Activated T-cell treated with anti-CD3 and anti-CD28 coated beads for 4 hours (primary cell): ENCODE data around the gene CSRP1.
"Not testable (repeated sequence)": the region's sequence is repeated elsewhere in the genome, so short reads cannot be mapped to it uniquely, and the experiment has no call there.

Source experiments
- DNase-seq: peaks from one replicate; pipeline ENCODE4 v3.0.0-alpha.2; 2020

Gene CSRP1

GRCh38 chr1:201506557-201507359, at the start of gene CSRP1:
Gene CSRP1 (minus strand): TSS chr1:201507123. CDS start chr1:201496303, 10,820 bp downstream.
- DNase-seq, result peak; percentile 61

GRCh38 chr1:201555593-201555945, 48.6 kb upstream of the CSRP1 start:
- no peak for DNase-seq

- no peak for DNase-seq
These were observed 48.1 kb upstream of the CSRP1 start for GRCh38 chr1:201554789-201555592.

GRCh38 chr1:201554190-201554600, 47.3 kb upstream of the CSRP1 start:
- DNase-seq, result no peak

- DNase-seq, result no peak
These were observed 46.7 kb upstream of the CSRP1 start for GRCh38 chr1:201553496-201554189.

- DNase-seq, result no peak
These were observed 46.0 kb upstream of the CSRP1 start for GRCh38 chr1:201552941-201553351.

- DNase-seq, result no peak
These were observed 45.2 kb upstream of the CSRP1 start for GRCh38 chr1:201551877-201552731.

GRCh38 chr1:201551096-201551495, 44.2 kb upstream of the CSRP1 start:
- DNase-seq, result no peak

GRCh38 chr1:201549522-201549921, 42.6 kb upstream of the CSRP1 start:
- not testable (repeated sequence) for DNase-seq

GRCh38 chr1:201545851-201546492, 39.0 kb upstream of the CSRP1 start:
- DNase-seq, result no peak

- DNase-seq, result no peak
These were observed 37.8 kb upstream of the CSRP1 start for GRCh38 chr1:201544710-201545109.

- DNase-seq, result no peak
These were observed 37.1 kb upstream of the CSRP1 start for GRCh38 chr1:201543871-201544642.

GRCh38 chr1:201542309-201543035, 35.5 kb upstream of the CSRP1 start:
- DNase-seq, result no peak

GRCh38 chr1:201540846-201541735, 34.2 kb upstream of the CSRP1 start:
- DNase-seq, result no peak

GRCh38 chr1:201539561-201540431, 32.9 kb upstream of the CSRP1 start:
- no peak for DNase-seq

- no peak for DNase-seq
These were observed 32.0 kb upstream of the CSRP1 start, which contains the start of gene NAV1 for GRCh38 chr1:201538612-201539551. Gene NAV1 (plus strand): TSS chr1:201539127. CDS start chr1:201622885, 83,758 bp downstream.
